H9 (cell line): ENCODE results near the gene CCDC154. TPM values are rescaled to one million over a fixed set of nuclear protein-coding genes. Genes with fewer than 3 reads are reported as not detected.

Experiments
- DNase-seq: peaks from one replicate; pipeline ENCODE4 v3.0.0-alpha.2; 2017
- H2AFZ ChIP-seq: one replicate; pipeline ENCODE4 v1.6.1; 2013; ENCODE audit warnings: mild to moderate bottlenecking, low read length, control low read depth, moderate library complexity
- H2AK5ac ChIP-seq: 2 replicates; pipeline ENCODE4 v1.6.1; 2013; ENCODE audit warnings: low read length, control low read depth, mixed read lengths; ENCODE audit not compliant: insufficient read length
- H2BK120ac ChIP-seq: one replicate; pipeline ENCODE4 v1.6.1; 2013; ENCODE audit warnings: low read depth, mild to moderate bottlenecking, low read length, control low read depth, inconsistent platforms; ENCODE audit not compliant: poor library complexity, severe bottlenecking
- H2BK12ac ChIP-seq: 2 replicates; pipeline ENCODE4 v1.6.1; 2013; ENCODE audit warnings: low read length, control low read depth, mixed read lengths, low read depth; ENCODE audit not compliant: insufficient read length
- H2BK15ac ChIP-seq: 2 replicates; pipeline ENCODE4 v1.6.1; 2013; ENCODE audit warnings: low read depth, low read length, control low read depth
- H2BK20ac ChIP-seq: one replicate; pipeline ENCODE4 v1.6.1; 2013; ENCODE audit warnings: low read depth, mild to moderate bottlenecking, low read length, control low read depth, inconsistent platforms; ENCODE audit not compliant: poor library complexity, severe bottlenecking
- H2BK5ac ChIP-seq: 2 replicates; pipeline ENCODE4 v1.6.1; 2013; ENCODE audit warnings: low read length, control low read depth, mixed read lengths; ENCODE audit not compliant: insufficient read length
- H3K14ac ChIP-seq: 2 replicates; pipeline ENCODE4 v1.6.1; 2013; ENCODE audit warnings: low read length, control low read depth; ENCODE audit not compliant: insufficient read depth
- H3K18ac ChIP-seq: 2 replicates; pipeline ENCODE4 v1.6.1; 2013; ENCODE audit warnings: low read depth, mild to moderate bottlenecking, mixed read lengths, low read length, control low read depth; ENCODE audit not compliant: insufficient read length
- H3K23ac ChIP-seq: 2 replicates; pipeline ENCODE4 v1.6.1; 2013; ENCODE audit warnings: low read length, control low read depth, mixed read lengths, low read depth; ENCODE audit not compliant: insufficient read length
- H3K23me2 ChIP-seq: 2 replicates; pipeline ENCODE4 v1.6.1; 2013; ENCODE audit warnings: low read depth, mild to moderate bottlenecking, mixed read lengths, low read length, control low read depth; ENCODE audit not compliant: insufficient read length, poor library complexity, severe bottlenecking
- H3K27ac ChIP-seq: 2 replicates; pipeline ENCODE4 v1.5.1; 2013; ENCODE audit warnings: low read length, control low read depth, mixed read lengths, low read depth; ENCODE audit not compliant: insufficient read length
- H3K27me3 ChIP-seq: 2 replicates; pipeline ENCODE4 v1.6.1; 2013; ENCODE audit warnings: low read length, control low read depth, inconsistent platforms; ENCODE audit not compliant: insufficient read depth
- H3K4ac ChIP-seq: 2 replicates; pipeline ENCODE4 v1.6.1; 2013; ENCODE audit warnings: low read depth, mild to moderate bottlenecking, control low read depth, inconsistent platforms, low read length, moderate library complexity
- H3K4me1 ChIP-seq: 2 replicates; pipeline ENCODE4 v1.6.1; 2013; ENCODE audit warnings: low read length, control low read depth, inconsistent platforms; ENCODE audit not compliant: insufficient read depth
- H3K4me2 ChIP-seq: 2 replicates; pipeline ENCODE4 v1.6.1; 2013; ENCODE audit warnings: low read length, control low read depth, mixed read lengths; ENCODE audit not compliant: insufficient read length, insufficient read depth
- H3K56ac ChIP-seq: 2 replicates; pipeline ENCODE4 v1.6.1; 2013; ENCODE audit warnings: low read depth, mild to moderate bottlenecking, mixed read lengths, low read length, control low read depth; ENCODE audit not compliant: insufficient read length
- H3K79me1 ChIP-seq: 2 replicates; pipeline ENCODE4 v1.6.1; 2013; ENCODE audit warnings: low read depth, mild to moderate bottlenecking, moderate library complexity, low read length, control low read depth, inconsistent platforms; ENCODE audit not compliant: insufficient read depth, poor library complexity, severe bottlenecking
- H3K79me2 ChIP-seq: 2 replicates; pipeline ENCODE4 v1.6.1; 2013; ENCODE audit warnings: low read length, control low read depth, inconsistent platforms; ENCODE audit not compliant: insufficient read depth
- H3K9ac ChIP-seq: 2 replicates; pipeline ENCODE4 v1.6.1; 2013; ENCODE audit warnings: low read length, control low read depth, mixed read lengths; ENCODE audit not compliant: insufficient read length; ENCODE audit errors: extremely low read depth
- H3K9me3 ChIP-seq: one replicate; pipeline ENCODE4 v1.6.1; 2013; ENCODE audit warnings: low read depth, low read length, inconsistent platforms; ENCODE audit not compliant: control insufficient read depth
- H3T11ph ChIP-seq: one replicate; pipeline ENCODE4 v1.6.1; 2013; ENCODE audit warnings: mild to moderate bottlenecking, low read length, control low read depth, inconsistent platforms
- H4K20me1 ChIP-seq: one replicate; pipeline ENCODE4 v1.6.1; 2013; ENCODE audit not compliant: control insufficient read depth, insufficient read length, insufficient read depth
- H4K5ac ChIP-seq: 2 replicates; pipeline ENCODE4 v1.6.1; 2013; ENCODE audit warnings: low read depth, mild to moderate bottlenecking, mixed read lengths, low read length, control low read depth; ENCODE audit not compliant: insufficient read length
- H4K8ac ChIP-seq: replicated peaks from 2 replicates; pipeline ENCODE4 v1.6.1; 2013; ENCODE audit warnings: low read length, control low read depth, mixed read lengths, low read depth; ENCODE audit not compliant: insufficient read length
- H4K91ac ChIP-seq: 2 replicates; pipeline ENCODE4 v1.6.1; 2013; ENCODE audit warnings: low read depth, mild to moderate bottlenecking, moderate library complexity, mixed read lengths, low read length, control low read depth; ENCODE audit not compliant: insufficient read length
- H3K27ac Mint-ChIP-seq, 3 experiments: 2 replicates in 2 of 3; 3 replicates in 1 of 3; pipeline ENCODE4 v1.8.0; 2020 to 2021; ENCODE audit warnings: mixed read lengths in 3 of 3, mild to moderate bottlenecking in 1 of 3, moderate library complexity in 1 of 3
- H3K27me3 Mint-ChIP-seq: 2 replicates; pipeline ENCODE4 v1.8.0; 2021; ENCODE audit warnings: low read depth, mild to moderate bottlenecking, moderate library complexity, mixed read lengths
- H3K36me3 Mint-ChIP-seq, 3 experiments: 2 replicates in 2 of 3; 3 replicates in 1 of 3; pipeline ENCODE4 v1.8.0; 2020 to 2021; ENCODE audit warnings: low read depth in 3 of 3, mixed read lengths in 3 of 3; ENCODE audit not compliant: insufficient read depth in 1 of 3
- H3K4me1 Mint-ChIP-seq, 2 experiments: 2 replicates each; pipeline ENCODE4 v1.8.0; 2020; ENCODE audit warnings: mixed read lengths in 2 of 2
- H3K4me3 Mint-ChIP-seq, 2 experiments: 2 replicates in 1 of 2; 3 replicates in 1 of 2; pipeline ENCODE4 v1.8.0; 2020 to 2021; ENCODE audit warnings: mild to moderate bottlenecking in 2 of 2, mixed read lengths in 2 of 2, moderate library complexity in 1 of 2
- H3K9me3 Mint-ChIP-seq, 2 experiments: 2 replicates in 1 of 2; 3 replicates in 1 of 2; pipeline ENCODE4 v1.8.0; 2020; ENCODE audit warnings: mild to moderate bottlenecking in 2 of 2, mixed read lengths in 2 of 2, moderate library complexity in 1 of 2
- WGBS: extraction: QIAGEN DNeasy Blood & Tissue Kit; methylation state at CpG from one replicate; pipeline ENCODE4 v1.1.7; 2013; ENCODE audit warnings: missing lambda C conversion rate, low lambda C conversion rate, mixed read lengths; ENCODE audit not compliant: insufficient read length; ENCODE audit errors: extremely low coverage; 5-methylcytosine and 5-hydroxymethylcytosine counted together
- total RNA-seq: library from RNA; stranded (reverse); gene quantifications from 2 replicates; pipeline ENCODE4 v1.2.1, GENCODE V29; 2021
- TF ChIP-seq, protein P1 (sequence below): fragments of 200-600 bp; sonication (generic); conservative IDR thresholded peaks from 3 replicates; pipeline ENCODE4 v1.8.0; 2021; ENCODE audit warnings: antibody characterized with exemption, mild to moderate bottlenecking

The CCDC154 gene
- total RNA-seq, 1 experiment from 2014 or later: 1.3 TPM

DNA sequence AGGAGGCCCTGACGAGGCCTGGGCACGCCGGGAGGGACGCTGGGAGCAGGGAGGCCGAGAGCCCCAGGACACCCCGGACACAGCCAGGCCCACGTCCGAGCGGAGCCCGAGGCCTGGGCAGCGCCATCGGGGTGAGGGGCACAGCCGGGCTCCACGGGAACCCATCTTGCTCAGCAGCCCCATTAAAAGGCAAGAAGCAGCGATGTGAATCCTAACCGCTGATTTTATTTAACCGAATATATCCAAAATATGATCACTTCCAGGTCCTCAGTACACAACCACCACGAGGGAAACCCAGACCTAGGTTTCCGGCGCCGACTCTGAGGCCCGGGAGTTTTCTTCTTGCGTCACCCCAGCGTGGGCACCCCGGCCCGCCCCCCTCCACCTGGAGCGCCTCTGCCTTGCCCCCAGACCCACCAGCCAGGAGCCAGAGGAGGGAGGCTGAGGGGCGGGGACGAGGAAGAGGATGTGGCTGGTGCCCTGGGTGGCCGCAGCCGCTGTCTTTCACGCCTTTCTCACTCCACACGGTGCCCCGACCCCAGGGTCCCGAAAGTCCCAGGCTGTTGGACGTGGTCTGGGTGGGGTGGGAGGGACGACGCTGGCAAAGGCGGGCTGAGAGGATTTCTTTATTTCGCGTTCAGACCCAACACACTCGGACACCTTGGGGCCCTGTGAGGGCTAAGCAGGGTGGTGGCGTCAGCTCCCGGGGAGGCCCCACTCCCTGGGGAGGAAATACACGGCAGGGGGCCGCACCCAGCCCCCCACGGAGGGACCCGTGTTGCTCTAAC lies 568 bp upstream of the CCDC154 start:
- Histone ChIP-seq H2BK12ac (no peak overlapping the region), H3K23me2 (no peaks in the 10 kb centered on the region), H3K79me2 (no peaks in the 10 kb centered on the region), H4K91ac (no peak overlapping the region), H3K23ac (no peak overlapping the region), H3K9me3 (no peaks in the 10 kb centered on the region), H2BK15ac (no peak overlapping the region; the same call in 1 of the 2 replicates), H2BK120ac (no peak overlapping the region), H3K4me1 (no peaks in the 10 kb centered on the region), H3K4me2 (no peak overlapping the region), H4K5ac (no peak overlapping the region), H2AK5ac (no peak overlapping the region), H3T11ph (no peak overlapping the region), H3K79me1 (no peaks in the 10 kb centered on the region), H2BK5ac (no peak overlapping the region), H2AFZ (no peak overlapping the region), H3K9ac (no peak overlapping the region), H3K56ac (no peak overlapping the region), H4K20me1 (peaks cover 2% of the 10 kb centered on the region), H3K4ac (no peak overlapping the region; the same call in 1 of the 2 replicates), H3K27me3 (no peaks in the 10 kb centered on the region), H3K27ac (no peak overlapping the region), H2BK20ac (no peak overlapping the region), H3K14ac (no peak overlapping the region; the same call in 1 of the 2 replicates), H3K18ac (no peak overlapping the region), H4K8ac (no peak overlapping the region)
- no CpG with 5 or more reads among the region's 48 CpGs for WGBS
- TF ChIP-seq, protein P1, sequence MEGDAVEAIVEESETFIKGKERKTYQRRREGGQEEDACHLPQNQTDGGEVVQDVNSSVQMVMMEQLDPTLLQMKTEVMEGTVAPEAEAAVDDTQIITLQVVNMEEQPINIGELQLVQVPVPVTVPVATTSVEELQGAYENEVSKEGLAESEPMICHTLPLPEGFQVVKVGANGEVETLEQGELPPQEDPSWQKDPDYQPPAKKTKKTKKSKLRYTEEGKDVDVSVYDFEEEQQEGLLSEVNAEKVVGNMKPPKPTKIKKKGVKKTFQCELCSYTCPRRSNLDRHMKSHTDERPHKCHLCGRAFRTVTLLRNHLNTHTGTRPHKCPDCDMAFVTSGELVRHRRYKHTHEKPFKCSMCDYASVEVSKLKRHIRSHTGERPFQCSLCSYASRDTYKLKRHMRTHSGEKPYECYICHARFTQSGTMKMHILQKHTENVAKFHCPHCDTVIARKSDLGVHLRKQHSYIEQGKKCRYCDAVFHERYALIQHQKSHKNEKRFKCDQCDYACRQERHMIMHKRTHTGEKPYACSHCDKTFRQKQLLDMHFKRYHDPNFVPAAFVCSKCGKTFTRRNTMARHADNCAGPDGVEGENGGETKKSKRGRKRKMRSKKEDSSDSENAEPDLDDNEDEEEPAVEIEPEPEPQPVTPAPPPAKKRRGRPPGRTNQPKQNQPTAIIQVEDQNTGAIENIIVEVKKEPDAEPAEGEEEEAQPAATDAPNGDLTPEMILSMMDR: no peak
- Mint-ChIP-seq H3K9me3 (no peaks in the 10 kb centered on the region), H3K27me3 (peaks cover 1% of the 10 kb centered on the region; the same call in 1 of the 2 replicates), H3K4me3 (no peak overlapping the region), H3K4me1 (no peaks in the 10 kb centered on the region), H3K36me3 (peaks cover 0 to 11% (median 8%) of the 10 kb centered on the region in 3 experiments; a peak in 3 of 7 replicates), H3K27ac (no peak overlapping the region)
- DNase-seq: no peak
